Hematopoietic multipotent progenitor cell treated with erythropoietin and hydrocortisone succinate and interleukin-3 and kit ligand, for 4 days (in vitro differentiated cells): ENCODE data around the gene BMPR2.
A peak's percentile ranks its signal among the peaks of the same experiment; 100 is the strongest.
"Not testable (repeated sequence)": the region's sequence is repeated elsewhere in the genome, so short reads cannot be mapped to it uniquely, and the experiment has no call there.

ENCODE experiments used
- DNase-seq: peaks from one replicate; pipeline ENCODE4 v3.0.0-alpha.2; 2015

The BMPR2 gene

GRCh38 chr2:202375609-202376408 is at the start of gene BMPR2:
Gene BMPR2, plus strand, starts transcription at chr2:202376327. Its CDS starts 1,148 bp downstream, at chr2:202377475.
- DNase-seq: peak; percentile 91

- DNase-seq: no peak
Measured at GRCh38 chr2:202327858-202328257, 48.3 kb upstream of the BMPR2 start.

- no peak for DNase-seq
Measured at GRCh38 chr2:202335791-202336467, 40.2 kb upstream of the BMPR2 start.

- DNase-seq: peak; percentile 18
Measured at GRCh38 chr2:202337151-202337550, 39.0 kb upstream of the BMPR2 start.

GRCh38 chr2:202337706-202338346 is 38.3 kb upstream of the BMPR2 start:
- DNase-seq: peak; percentile 28

GRCh38 chr2:202339071-202339870 is 36.9 kb upstream of the BMPR2 start:
- DNase-seq: no peak

GRCh38 chr2:202344178-202344577 is 31.9 kb upstream of the BMPR2 start:
- no peak for DNase-seq

- no peak for DNase-seq
Measured at GRCh38 chr2:202346180-202346579, 29.9 kb upstream of the BMPR2 start.

GRCh38 chr2:202353430-202353829 is 22.7 kb upstream of the BMPR2 start:
- DNase-seq: no peak

GRCh38 chr2:202355993-202356505 is 20.1 kb upstream of the BMPR2 start:
- no peak for DNase-seq

- not testable (repeated sequence) for DNase-seq
Measured at GRCh38 chr2:202358924-202359323, 17.2 kb upstream of the BMPR2 start.

- DNase-seq: no peak
Measured at GRCh38 chr2:202360646-202361045, 15.5 kb upstream of the BMPR2 start.

- DNase-seq: no peak
Measured at GRCh38 chr2:202361108-202361507, 15.0 kb upstream of the BMPR2 start.

- DNase-seq: peak; percentile 8
Measured at GRCh38 chr2:202373490-202373889, 2.6 kb upstream of the BMPR2 start.

- not testable (repeated sequence) for DNase-seq
Measured at GRCh38 chr2:202374383-202374782, 1.7 kb upstream of the BMPR2 start.

GRCh38 chr2:202375033-202375608 is 1.0 kb upstream of the BMPR2 start:
- peak; percentile 48 for DNase-seq

GRCh38 chr2:202376460-202377206 is 506 bp downstream of the BMPR2 start:
- peak; percentile 51 for DNase-seq

GRCh38 chr2:202377207-202377761 is 1.2 kb downstream of the BMPR2 start:
- DNase-seq: peak; percentile 48

- DNase-seq: no peak
Measured at GRCh38 chr2:202378001-202378400, 1.9 kb downstream of the BMPR2 start.

GRCh38 chr2:202378662-202379358 is 2.7 kb downstream of the BMPR2 start:
- no peak for DNase-seq

- DNase-seq: no peak
Measured at GRCh38 chr2:202382684-202383083, 6.6 kb downstream of the BMPR2 start.
